Panc1 (cell line): ENCODE measurements around the gene FARP1.

Experiments used
- CTCF ChIP-seq: fragments of 450-650 bp; IDR thresholded peaks from 2 replicates; pipeline ENCODE4 v1.5.1; 2017; ENCODE audit warnings: mild to moderate bottlenecking
- POLR2AphosphoS5 ChIP-seq: IDR thresholded peaks from 2 replicates; pipeline ENCODE4 v1.6.1; 2012; ENCODE audit warnings: mild to moderate bottlenecking, low read depth, low read length, moderate library complexity
- SIN3A ChIP-seq: IDR thresholded peaks from 2 replicates; pipeline ENCODE4 v1.6.1; 2012; ENCODE audit warnings: low read depth, mild to moderate bottlenecking, low read length, moderate library complexity, borderline replicate concordance; ENCODE audit not compliant: insufficient read depth
- TF ChIP-seq, protein P1 (sequence below), 2 experiments: IDR thresholded peaks; 2 replicates each; pipeline ENCODE4 v1.6.1; 2011 to 2012; ENCODE audit warnings: low read depth in 2 of 2, control low read depth in 1 of 2, low read length in 1 of 2, mild to moderate bottlenecking in 1 of 2, moderate library complexity in 1 of 2; ENCODE audit not compliant: insufficient read depth in 1 of 2

DNA sequence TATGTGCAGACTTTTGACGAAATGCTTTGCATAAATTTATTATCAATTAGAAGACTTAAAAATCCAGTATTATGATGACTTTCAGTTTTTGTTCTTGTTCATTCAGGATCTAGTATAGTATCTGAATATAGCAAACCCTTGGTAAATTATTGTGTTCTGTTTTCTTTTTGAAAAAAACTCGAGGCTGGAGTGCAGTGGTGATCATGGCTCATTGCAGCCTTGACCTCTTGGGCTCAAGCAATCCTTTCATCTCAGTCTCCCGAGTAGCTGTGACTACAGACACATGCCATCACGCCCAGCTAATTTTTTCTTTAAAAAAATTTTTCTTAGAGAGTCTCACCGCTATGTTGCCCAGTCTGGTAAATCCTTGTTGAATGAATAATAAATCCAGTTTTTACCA lies 4.6 kb downstream of the FARP1 start:
- TF ChIP-seq POLR2AphosphoS5 (no peak), CTCF (no peak), SIN3A (no peak)
- TF ChIP-seq, protein P1, sequence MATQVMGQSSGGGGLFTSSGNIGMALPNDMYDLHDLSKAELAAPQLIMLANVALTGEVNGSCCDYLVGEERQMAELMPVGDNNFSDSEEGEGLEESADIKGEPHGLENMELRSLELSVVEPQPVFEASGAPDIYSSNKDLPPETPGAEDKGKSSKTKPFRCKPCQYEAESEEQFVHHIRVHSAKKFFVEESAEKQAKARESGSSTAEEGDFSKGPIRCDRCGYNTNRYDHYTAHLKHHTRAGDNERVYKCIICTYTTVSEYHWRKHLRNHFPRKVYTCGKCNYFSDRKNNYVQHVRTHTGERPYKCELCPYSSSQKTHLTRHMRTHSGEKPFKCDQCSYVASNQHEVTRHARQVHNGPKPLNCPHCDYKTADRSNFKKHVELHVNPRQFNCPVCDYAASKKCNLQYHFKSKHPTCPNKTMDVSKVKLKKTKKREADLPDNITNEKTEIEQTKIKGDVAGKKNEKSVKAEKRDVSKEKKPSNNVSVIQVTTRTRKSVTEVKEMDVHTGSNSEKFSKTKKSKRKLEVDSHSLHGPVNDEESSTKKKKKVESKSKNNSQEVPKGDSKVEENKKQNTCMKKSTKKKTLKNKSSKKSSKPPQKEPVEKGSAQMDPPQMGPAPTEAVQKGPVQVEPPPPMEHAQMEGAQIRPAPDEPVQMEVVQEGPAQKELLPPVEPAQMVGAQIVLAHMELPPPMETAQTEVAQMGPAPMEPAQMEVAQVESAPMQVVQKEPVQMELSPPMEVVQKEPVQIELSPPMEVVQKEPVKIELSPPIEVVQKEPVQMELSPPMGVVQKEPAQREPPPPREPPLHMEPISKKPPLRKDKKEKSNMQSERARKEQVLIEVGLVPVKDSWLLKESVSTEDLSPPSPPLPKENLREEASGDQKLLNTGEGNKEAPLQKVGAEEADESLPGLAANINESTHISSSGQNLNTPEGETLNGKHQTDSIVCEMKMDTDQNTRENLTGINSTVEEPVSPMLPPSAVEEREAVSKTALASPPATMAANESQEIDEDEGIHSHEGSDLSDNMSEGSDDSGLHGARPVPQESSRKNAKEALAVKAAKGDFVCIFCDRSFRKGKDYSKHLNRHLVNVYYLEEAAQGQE (IDR thresholded peaks at IDR 0.05; ENCODE audit: insufficient read depth in 1 of 2, low read depth in 2 of 2, low read length in 1 of 2): no peak
